HG03575 (cell line): ENCODE measurements around the gene NME1.
"Not testable (repeated sequence)": the region's sequence is repeated elsewhere in the genome, so short reads cannot be mapped to it uniquely, and the experiment has no call there.

ENCODE experiments used
- ATAC-seq: cut with Tn5 transposase; IDR thresholded peaks from one replicate; pipeline ENCODE4 v1.9.1; 2021; ENCODE audit not compliant: unreplicated experiment, insufficient number of reproducible peaks, low FRiP score; ENCODE audit errors: extremely low read depth

NME1 gene

DNA sequence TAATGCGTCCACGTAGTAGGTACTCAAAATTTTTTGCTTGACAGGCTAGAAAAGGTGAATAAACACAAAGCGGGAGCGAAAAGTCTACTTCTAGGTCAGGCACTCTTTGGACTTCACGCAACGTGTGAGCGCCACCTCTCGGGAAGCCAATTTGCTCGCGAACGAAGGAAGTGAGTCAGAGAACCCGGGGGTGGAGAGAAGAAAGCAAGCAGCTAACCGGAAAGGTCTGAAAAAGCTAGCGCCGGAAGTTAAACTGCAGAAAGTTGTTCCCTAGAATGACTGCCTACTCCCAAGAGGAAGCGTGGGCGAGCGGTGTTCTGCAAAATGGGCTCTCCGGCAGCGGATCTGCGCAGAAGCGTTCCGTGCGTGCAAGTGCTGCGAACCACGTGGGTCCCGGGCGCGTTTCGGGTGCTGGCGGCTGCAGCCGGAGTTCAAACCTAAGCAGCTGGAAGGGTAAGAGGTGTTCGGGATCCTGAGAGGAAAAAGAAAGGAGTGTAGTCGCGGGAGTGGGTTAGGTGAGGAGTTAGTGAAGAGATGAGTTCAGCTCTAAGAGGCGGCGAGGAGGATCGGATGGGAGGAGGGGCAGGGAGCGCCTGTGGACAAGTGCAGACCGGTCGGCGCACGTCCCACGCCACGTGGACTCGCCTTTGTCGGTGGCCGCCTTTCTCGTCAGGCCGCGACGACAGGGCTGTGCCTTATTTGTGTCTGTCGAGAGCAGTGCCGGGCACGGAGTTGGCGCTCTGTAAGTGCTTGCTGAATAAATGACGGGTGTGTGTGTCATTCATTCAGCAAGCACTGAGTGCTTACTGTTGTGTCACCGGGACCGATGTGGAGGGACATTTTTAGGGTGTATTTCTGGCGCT, at the start of gene NME1:
Gene NME1 (plus strand): TSS at position 350 of the 863 bp plus-strand sequence. CDS start 2,096 bp downstream, outside the sequence.
- peak; percentile 76 for ATAC-seq

DNA sequence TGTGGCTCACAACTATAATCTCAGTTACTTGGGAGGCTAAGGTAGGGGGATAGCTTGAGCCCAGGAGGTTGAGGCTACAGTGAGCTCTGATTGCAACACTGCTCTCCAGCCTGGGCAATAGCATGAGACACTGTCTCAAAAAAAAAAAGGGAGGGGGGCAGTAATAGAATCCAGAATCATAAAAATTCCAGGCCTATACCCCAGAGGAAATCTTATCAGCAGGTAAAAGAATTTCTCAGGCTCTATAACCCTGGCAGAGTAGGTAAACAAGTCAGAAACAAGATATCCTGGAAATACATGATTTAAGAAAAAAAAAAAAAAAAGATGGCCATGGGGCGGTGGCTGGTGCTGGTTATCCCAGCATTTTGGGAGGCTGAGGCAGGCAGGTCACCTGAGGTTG, 45.6 kb upstream of the NME1 start:
- ATAC-seq: no peak

DNA sequence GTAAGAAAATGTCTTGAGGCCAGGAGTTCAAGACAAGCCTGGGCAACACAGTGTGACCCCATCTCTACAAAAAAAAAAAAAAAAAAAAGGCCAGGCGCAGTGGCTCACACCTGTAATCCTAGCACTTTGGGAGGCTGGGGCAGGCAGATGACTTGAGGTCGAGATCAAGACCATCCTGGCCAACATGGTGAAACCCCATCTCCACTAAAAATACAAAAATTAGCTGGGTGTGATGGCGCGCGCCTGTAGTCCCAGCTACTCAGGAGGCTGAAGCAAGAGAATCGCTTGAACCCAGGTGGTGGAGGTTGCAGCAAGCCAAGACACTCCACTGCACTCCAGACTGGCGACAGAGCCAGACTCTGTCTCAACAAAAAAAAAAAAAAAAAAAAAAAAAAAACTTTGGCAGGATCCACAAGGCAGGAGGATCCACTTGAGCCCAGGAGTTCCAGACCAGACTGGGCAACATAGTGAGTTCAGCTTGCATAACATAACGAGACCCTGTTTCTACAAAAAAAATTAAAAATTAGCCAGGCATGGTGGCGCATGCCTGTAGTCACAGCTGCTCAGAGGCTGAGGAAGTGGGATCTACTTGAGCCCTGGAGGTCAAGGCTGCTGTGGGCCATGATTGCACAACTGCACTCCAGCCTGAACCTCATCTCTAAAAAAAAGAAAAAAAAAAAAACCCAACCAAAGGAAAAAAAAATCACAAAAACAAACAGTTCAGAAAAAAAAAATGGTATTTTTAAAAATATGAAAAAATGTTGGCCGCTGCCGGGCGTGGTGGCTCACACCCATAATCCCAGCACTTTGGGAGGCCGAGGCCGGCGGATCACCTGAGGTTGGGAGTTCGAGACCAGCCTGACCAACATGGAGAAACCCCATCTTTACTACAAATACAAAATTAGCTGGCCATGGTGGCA, 40.8 kb upstream of the NME1 start:
- not testable (repeated sequence) for ATAC-seq

DNA sequence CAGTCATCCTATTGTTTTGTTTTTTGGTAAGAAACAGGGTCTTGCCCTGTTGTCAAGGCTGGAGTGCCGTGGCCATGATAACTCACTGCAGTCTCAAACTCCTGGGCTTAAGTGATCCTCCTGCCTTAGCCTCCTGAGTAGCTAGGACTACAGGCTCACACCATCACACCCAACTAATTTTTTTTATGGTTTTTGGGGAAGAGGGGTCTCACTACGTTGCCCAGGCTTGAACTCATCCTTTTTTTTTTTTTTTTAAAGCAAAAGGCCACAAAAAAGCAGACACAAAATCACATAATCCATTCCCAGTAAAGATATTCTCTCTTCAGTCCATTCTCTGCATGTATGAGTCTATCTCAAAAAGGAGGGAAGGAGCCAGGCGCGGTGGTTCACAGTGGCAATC, 38.2 kb upstream of the NME1 start:
- ATAC-seq: no peak

DNA sequence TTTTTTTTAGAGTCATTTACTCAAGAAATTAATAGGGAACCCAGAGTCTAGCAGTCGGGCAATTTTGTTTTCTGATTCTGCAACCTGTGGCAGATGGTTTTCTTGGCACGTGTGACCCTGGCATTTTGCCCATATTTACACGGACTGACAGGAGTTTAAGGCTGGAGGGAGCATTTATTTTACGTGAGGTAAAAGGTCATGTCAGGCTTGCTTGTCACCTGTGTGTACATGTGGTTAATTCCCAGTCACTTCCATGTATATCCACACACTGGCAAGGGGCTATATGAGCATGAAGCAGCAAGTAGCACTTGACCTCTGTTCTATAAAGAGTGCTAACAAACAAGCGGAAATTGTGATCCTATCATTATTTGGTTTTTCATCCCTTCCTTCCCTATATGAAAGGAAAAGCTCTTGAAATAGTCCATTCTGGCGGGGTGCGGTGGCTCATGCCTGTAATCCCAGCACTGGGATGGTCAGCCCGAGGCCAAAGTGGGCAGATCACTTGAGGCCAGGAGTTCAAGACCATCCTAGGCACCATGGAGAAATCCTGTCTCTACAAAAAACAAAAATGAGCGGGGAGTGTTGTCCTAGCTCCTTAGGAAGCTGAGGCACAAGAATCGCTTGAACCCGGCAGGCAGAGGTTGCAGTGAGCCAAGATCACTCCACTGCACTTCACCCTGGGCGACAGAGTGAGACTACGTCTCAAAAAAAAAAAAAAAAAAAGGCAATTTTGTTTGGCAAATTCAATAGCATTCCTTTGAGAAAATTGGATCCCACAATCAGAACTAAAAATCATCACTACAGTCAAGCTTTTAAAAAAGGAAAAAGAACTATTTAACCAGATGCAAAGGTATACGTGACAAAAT, 34.8 kb upstream of the NME1 start:
- ATAC-seq: no peak

DNA sequence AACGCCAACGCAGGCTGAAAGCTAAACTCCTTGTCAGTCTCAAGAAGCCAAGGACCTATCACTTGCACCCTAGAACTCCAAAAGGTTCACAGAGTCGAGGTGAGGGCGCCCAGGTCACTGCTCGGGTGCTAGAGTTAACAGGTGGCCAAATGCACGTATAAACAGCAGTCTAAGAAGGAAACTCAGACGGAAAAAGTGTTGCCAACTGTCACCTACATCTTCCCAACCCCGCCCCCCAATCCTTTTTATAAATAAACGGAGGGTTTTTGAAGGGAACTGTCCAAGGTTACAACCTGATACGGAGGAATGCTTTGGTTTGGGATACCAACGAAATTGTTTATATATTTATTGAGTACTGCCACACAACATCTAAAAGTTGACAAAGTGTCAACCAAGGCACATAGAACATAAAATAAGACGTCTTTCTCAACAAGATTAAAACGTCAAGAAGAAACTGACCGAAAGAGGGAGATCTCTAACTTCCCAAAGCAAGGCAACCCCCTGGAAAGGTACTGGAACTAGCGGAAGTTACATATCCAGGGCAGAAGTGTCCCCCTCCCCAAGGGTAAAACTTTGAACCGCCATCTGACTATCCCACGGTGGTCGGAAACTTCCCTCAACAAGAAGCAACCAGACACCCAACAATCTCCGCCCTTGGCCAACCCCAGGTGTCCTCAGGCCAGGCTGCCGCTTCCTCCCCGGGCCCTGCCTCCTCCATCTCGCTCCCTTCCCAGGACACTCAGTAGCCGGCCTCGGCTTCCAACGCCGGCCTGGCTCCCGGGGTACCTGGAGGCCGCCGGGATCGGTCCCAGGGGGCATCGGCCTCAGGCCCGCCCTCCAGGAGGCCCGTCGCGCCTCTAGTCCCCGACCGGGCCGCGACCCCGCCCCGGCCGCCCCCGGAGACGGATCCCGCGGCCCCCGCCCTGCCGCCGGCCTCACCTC, 33.7 kb upstream of the NME1 start:
- no peak for ATAC-seq

DNA sequence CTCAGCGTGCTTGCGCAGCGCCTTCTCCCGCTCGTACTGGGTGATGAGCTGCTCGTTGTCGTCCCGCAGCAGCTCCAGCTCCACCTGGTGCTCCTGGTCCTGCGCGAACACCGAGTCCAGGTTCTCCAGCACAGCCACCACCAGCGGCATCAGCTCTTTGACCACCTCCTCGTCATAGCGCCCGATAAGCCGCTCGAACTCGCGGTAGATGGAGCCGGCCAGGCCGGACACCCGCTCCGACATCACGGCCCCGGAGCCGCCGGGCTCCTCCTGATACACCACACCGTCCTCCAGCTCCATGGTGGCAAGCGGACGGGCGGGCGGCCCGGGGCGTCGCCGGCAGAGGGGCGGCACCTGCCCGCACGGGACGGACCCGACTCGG, 33.0 kb upstream of the NME1 start:
- no peak for ATAC-seq

DNA sequence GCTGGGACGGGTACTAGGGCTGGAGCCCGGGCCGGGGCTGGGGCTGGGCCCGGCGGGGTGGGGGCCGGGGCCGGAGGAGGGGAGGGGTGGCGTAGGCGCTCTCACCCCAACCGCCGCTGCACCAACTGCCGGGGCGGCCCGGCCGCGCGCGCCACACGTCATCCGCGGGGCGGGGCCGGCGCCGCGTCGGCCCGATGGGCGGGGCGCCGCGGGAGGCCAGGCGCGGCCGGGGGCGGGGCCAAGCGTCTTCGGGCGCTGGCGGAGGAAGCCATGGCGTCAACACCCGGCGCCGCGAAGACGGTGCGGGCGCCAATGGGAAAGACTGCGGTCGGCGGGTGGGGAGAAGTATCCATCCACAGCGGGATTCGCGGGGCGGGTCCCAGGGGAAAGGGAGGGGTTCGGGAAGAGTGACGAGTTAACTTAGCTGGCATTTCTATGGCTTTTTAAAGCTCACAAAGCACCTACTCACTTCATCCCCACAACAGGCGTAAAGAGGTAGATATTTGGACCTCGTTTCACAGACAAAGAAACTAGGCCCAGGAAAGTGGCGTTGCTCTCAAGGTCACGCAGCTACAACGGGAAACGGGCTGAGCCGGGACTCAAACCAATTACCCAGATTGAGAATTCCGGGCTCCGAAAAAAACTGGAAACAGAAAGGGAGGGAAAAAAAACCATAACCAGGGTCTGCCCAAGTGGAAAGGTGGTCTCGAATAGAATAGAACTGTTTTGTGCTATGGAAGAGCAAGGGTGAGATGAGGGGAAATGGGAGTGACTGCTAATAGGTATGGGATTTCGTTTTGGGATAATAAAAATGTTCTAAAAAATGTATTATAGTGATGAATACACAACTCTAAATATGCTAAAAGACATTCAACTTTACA, 32.4 kb upstream of the NME1 start, which contains the start of gene SPAG9:
Gene SPAG9 (minus strand): TSS at position 130 of the 881 bp plus-strand sequence. CDS start 212 bp downstream, outside the sequence.
- no peak for ATAC-seq

DNA sequence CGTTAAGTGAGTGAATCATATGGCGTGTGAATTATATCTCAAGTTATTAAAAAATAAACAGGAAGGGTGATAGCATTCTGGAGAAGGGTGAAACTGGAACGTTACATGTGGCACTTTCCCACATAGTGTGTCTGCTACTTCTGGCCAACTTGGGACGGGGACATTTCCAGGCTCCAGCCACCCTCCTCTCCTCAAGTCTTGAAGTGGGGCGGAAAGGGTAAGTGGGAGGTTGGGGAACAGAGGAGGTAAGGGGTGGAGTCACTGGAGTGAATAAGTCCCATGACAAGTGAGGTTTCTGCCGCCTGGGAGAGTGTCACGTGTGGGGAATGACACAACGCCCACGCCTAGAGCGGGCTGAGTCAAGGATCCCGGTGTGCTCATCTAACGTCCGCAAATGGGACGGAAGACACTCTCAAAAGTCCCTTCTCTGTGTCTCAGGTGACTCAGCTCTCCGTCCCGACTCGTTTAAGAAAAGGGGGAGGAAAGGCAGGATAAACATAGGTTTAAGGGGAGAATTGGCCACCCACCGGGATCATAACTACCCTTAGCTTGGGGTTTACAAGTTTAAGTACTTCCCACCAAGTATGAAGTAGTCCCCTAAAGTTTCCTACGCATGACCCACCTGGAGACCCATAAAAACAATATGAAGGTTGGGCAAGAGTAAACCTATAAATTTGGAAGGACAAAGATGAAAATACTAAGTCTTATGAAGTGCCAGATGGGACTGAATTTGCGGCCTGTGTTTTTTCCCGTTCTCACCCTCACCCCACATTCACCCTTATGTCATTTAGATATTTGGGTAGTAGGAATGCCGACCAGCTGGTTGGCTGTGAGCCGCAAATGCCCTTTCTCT, 31.5 kb upstream of the NME1 start:
- no peak for ATAC-seq

DNA sequence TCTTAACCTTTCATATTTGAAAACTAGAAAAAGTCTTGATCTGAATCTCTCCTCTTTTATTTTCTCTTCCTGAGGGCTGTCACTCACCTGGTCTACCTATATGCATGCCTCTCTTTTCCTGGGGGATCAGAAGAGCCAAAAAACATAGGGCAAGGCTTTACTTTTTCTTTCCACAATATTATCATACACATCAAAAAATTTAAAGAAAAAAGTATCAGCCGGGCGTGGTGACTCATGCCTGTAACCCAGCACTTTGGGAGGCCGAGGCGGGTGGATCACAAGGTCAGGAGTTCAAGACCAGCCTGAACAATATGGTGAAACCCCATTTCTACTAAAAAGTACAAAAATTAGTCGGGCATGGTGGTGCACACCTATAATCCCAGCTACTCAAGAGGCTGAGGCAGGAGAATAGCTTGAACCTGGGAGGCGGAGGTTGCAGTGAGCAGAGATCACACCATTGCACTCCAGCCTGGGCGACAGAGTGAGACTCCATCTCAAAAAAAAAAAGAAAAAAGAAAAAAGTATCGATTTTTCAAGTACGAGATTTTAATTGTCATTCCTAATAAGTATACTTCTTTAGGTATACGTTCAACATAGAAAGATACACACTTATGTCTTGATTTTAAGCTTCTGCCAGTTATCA, 30.8 kb upstream of the NME1 start:
- ATAC-seq: not testable (repeated sequence)

DNA sequence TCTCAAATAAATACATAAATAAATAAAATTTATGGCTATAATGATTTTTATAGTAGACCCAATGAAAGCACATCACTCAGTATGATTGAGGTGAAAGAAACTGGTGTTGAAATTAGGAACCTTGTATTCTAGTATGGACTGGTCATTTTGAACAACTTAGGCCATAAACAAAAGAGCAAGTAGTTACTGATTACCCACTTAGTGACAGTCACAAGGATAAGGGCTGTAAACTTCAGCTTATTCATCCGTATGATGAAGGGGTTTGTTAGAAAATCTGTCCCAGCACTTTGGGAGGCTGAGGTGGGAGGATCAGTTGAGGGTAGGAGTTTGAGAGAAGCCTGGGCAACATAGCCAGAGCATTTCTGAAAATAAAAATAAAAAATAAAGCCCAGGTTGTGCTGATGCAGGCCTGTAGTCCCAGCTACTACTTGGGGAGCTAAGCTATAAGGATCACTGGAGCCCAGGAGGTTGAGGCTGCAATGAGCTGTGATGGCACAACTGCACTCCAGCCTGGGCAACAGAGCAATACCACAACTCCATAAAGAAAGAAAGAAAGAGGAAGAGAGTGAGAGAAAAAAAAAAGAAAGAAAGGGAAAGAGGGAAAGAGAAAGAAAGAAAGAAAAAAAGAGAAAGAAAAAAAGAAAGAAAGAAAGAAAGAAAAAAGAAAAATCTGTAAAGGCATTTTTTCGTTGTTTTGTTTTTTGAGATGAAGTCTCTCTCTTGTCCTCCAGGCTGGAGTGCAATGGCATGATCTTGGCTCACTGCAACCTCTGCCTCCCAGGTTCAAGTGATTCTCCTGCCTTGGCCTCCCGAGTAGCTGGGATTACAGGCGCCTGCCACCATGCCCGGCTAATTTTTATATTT, 28.5 kb upstream of the NME1 start:
- no peak for ATAC-seq

DNA sequence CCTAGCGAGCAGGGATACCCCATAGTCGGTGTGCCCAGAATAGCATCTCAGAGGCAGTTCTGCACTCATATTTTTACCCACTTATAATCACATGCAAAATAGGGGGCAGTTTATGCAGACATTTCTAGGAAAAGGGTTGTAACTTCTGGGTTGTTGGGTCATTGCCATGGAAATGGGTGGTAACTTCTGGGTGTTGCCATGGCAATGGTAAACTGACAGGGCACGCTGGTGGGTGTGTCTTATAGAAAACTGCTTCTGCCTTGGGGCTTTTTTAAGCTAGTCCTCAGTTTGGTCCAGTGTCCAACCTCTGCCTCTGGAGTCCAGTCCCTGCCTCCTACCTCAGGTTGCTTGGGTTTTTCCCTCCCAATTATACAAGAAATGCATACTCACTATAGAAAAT, 25.3 kb upstream of the NME1 start:
- ATAC-seq: no peak

DNA sequence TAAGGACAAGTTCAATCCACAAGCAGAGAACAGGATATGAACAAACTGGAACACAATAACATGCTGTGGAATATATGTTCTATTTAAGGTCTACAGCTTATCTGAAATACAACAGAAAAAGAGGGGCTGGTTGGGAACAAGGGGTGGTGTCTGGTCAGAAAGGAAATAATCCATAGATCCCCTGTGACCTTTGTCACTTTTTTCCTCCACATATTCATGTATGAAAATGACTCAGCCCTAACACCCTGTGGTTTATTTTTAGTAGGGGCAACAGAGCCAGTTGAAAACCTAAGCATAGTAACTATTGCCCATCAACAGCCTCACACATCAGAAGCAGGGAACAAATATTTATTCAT, 20.4 kb upstream of the NME1 start:
- ATAC-seq: no peak

DNA sequence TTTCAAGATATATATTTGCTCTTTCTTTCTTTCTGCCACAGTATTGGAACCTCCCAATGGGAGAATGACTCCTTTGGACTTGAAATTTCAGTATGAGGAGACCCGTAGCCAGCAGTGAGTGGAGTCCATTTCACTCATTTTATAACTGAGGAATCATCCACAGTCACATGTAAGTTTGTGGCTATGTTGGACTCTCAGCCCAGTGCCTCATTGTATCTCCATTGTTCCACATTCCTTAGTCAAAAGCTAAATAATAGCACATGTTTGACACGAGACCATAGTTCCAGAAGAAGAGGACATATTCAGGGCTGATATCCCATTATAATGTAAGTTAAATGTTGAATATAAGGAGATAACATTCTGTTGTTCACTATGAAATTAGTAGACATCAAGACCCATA, 20.0 kb upstream of the NME1 start:
- no peak for ATAC-seq

DNA sequence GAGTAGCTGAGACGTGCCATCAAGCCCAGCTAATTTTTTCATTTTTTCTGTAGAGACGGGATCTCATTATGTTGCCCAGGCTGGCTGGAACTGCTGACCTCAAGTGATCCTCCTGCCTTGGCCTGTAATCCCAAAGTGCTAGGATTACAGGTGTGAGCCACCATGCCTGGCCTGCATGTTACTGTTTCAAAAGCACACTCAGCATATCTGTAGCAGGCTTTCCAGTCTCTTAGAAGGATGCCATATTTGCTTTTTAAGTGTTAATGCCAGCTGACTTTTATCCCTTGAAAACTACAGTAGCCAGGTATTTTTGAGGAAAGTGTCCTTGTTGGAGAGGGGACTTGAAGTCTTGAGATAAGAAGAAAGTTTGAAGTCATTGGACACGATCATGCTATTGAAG, 17.4 kb upstream of the NME1 start:
- no peak for ATAC-seq
